Measurements from ENCODE around the gene SPATA7.

DNA sequence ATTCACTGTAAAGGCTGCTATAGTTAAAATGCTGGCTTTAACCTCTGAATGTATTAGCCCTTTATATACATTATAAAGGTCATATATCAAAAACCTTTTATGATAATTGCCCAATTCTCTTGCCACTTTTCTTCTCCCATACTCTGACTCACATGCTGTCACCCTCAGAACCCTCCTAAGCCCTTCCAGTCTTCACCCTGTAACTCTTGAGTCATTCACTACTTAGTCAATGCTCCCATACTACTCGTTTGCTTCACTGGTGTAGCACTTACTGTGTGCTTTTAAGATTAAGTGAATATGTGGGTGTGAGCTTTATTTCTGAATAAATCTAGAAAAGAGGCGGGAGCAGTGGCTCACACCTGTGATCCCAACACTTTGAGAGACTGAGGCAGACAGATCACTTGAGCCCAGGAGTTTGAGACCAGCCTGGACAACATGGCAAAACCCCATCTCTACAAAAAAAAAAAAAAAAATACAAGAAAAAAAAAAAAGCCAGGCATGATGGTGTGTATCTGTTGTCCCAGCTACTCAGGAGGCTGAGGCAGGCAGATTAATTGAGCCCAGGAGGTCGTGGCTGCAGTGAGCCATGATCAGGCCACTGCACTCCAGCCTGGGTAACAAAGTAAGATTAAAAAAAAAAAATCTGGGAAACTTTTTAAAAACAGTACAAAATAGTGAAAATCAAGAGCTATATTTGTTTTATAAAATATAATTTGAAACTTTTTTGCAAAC lies 37.6 kb downstream of the SPATA7 start:
- TF ChIP-seq GATA2 (IDR thresholded peaks at IDR 0.05; ENCODE audit: low read depth, low read length) (no peak), GATA3 (IDR thresholded peaks at IDR 0.05; ENCODE audit: low read depth, low read length) (no peak)
